ENCODE measurements around the gene FBLN2. TPM values are rescaled to one million over a fixed set of nuclear protein-coding genes. Genes with fewer than 3 reads are reported as not detected.
"Not testable (repeated sequence)": the region's sequence is repeated elsewhere in the genome, so short reads cannot be mapped to it uniquely, and the experiment has no call there.

Gene FBLN2
- total RNA-seq, 1 donor from 2014 or later = not detected

DNA sequence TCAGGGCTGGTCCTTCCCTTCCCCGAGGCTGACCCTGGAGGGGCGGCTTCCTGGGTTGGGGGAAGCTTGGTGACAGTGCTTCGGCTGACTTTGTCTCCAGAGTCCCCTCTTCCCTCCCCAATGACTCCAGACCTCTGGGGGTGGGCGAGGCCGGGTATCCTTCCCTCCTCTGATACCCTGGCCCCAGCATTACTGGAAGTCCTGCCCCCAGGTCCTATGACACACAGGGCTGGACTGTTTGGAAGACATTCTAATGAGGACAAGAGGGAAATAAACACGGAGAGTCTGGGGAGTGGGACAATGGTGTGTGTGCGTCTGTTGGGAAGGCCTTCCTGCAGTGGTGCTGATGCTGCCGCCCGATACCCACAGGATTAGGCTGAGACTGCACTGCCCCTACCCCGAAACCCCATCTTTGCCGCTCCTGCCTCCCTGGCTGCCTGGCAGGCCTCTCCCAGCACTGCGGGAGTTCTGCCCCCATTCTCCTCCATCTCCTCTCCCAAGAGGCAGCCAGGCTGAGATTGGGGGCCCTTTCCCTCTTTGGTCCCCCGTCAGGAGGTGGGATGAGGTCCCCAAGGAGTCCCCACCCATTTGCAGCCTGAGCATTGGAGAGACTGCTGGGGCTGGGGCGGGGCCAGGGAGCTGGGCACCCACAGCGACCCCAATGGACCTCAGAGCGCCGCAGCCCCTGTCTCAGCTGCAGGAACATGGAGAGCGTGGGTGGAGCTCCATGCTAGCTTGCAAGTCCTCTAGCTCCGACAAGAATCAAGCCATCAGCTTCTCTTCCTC, 29.7 kb upstream of the FBLN2 start:
- no peaks in the 10 kb centered on the region for H3K36me3 Mint-ChIP-seq (ENCODE audit: low read depth)
- H3K27ac Mint-ChIP-seq = no peak overlapping the region
- intact Hi-C loops (cut with micrococcal nuclease) = no loop called here
- H3K27me3 Mint-ChIP-seq = peaks cover 2% of the 10 kb centered on the region
- DNase-seq = no peak
- no peaks in the 10 kb centered on the region for H3K4me1 Mint-ChIP-seq
- H3K9me3 Mint-ChIP-seq = no peaks in the 10 kb centered on the region
- H3K4me3 Mint-ChIP-seq = no peak overlapping the region

DNA sequence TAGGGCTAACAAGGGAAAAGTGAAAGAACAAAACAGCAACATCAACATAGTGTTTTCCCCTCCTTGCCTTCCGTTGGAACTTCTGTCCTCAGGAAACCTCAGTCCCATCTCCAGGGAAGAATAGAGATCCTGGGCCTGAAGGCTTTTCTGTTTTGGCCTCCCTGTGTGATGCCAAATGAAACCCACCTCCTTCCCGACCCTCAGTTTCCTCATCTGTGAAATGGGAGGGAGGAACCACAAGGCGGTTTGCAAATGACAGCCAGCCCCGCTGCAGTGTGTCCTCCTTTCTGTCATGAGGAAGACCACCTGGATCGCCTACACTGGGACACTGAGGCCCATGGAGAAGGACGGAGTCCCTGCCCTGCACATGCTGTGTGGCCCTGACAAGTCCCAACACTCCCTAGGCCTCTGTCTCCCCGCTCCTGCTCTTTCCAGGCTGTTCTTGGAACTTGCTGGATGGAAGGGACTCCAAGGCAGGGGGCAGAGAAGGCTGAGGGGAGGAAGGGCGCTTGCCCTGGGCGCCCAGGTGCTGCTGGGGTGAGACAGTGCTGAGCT, 28.5 kb upstream of the FBLN2 start:
- Mint-ChIP-seq H3K27ac (no peak overlapping the region), H3K9me3 (no peaks in the 10 kb centered on the region)
- intact Hi-C loops (cut with micrococcal nuclease) = no loop called here

DNA sequence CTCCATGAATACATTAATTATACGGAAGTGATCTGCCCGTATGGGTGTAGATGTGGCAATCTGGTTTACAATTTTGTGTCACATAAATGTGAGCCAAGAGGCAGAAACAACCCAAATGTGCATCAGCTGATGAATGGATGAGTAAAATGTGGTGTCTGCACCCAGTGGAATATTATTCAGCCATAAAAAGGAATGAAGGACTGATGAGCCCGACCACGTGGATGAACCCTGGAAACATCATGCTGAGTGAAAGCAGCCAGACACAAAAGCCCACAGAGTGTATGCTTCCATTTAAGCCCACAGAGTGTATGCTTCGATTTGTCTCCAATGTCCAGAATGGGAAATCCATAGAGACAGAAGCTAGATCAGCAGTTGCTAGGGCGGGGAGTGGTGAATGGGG, 27.6 kb upstream of the FBLN2 start:
- Mint-ChIP-seq H3K9me3 (no peaks in the 10 kb centered on the region), H3K36me3 (ENCODE audit: low read depth) (no peaks in the 10 kb centered on the region), H3K27ac (no peak overlapping the region), H3K4me3 (no peak overlapping the region), H3K27me3 (peaks cover 2% of the 10 kb centered on the region), H3K4me1 (no peaks in the 10 kb centered on the region)
- intact Hi-C loops (cut with micrococcal nuclease) = no loop called here
- no peak for DNase-seq

More for the DNA sequence above, 28.5 kb upstream of the FBLN2 start:
- Mint-ChIP-seq H3K4me1 (no peaks in the 10 kb centered on the region), H3K4me3 (no peak overlapping the region), H3K27me3 (peaks cover 2% of the 10 kb centered on the region), H3K36me3 (ENCODE audit: low read depth) (no peaks in the 10 kb centered on the region)
- DNase-seq = no peak

DNA sequence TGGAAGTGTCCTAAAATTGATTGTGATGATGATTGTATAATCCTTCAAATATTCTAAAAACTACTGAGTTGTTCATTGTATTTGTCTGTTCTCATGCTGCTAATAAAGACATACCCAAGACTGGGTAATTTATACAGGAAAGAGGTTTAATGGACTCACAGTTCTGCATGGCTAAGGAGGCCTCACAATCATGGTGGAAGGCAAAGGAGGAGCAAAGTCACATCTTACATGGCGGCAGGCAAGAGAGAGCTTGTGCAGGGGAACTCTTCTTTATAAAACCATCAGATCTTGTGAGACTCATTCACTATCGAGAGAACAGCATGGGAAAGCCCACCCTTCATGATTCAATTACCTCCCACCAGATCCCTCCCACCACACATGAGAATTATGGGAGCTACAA, 27.2 kb upstream of the FBLN2 start:
- H3K4me1 Mint-ChIP-seq; H3K36me3 Mint-ChIP-seq (ENCODE audit: low read depth); H3K27ac Mint-ChIP-seq; H3K4me3 Mint-ChIP-seq; DNase-seq; H3K9me3 Mint-ChIP-seq; H3K27me3 Mint-ChIP-seq; intact Hi-C loops (cut with micrococcal nuclease): not testable (repeated sequence)

- intact Hi-C loops (cut with micrococcal nuclease) = no loop called here
- DNase-seq = no peak
- Mint-ChIP-seq H3K27me3 (peaks cover 2% of the 10 kb centered on the region), H3K27ac (no peak overlapping the region), H3K4me1 (no peaks in the 10 kb centered on the region), H3K36me3 (ENCODE audit: low read depth) (no peaks in the 10 kb centered on the region), H3K9me3 (no peaks in the 10 kb centered on the region), H3K4me3 (no peak overlapping the region)
These were observed 26.7 kb upstream of the FBLN2 start for GRCh38 chr3:13522236-13522635.

GRCh38 chr3:13524979-13525669, 23.8 kb upstream of the FBLN2 start:
- DNase-seq = no peak
- Mint-ChIP-seq H3K9me3 (no peaks in the 10 kb centered on the region), H3K4me1 (no peaks in the 10 kb centered on the region), H3K36me3 (ENCODE audit: low read depth) (no peaks in the 10 kb centered on the region), H3K4me3 (no peak overlapping the region), H3K27me3 (peaks cover 5% of the 10 kb centered on the region), H3K27ac (no peak overlapping the region)
- intact Hi-C loops (cut with micrococcal nuclease) = no loop called here

- Mint-ChIP-seq H3K27ac (no peak overlapping the region), H3K4me1 (no peaks in the 10 kb centered on the region), H3K4me3 (no peak overlapping the region), H3K27me3 (peaks cover 5% of the 10 kb centered on the region), H3K36me3 (ENCODE audit: low read depth) (no peaks in the 10 kb centered on the region), H3K9me3 (no peaks in the 10 kb centered on the region)
- no peak for DNase-seq
- intact Hi-C loops (cut with micrococcal nuclease) = no loop called here
These were observed 22.9 kb upstream of the FBLN2 start for GRCh38 chr3:13525827-13526625.

DNA sequence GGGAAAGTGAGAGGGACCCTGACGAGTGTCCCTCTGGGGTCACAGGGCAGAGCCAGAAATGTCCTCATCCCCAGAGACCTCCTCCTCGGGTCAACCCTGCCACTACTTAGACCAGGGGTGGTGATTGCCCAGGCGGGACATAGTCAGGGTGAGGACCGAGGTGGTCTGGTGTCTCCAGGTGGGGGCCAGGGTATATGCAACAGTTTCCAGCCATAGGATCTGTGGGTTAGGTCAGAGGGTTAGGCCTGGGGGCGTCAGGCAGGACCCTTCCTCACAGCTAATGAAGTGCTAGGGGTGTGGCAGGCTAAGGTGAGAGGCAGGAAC, 22.3 kb upstream of the FBLN2 start:
- Mint-ChIP-seq H3K27ac (no peak overlapping the region), H3K9me3 (no peaks in the 10 kb centered on the region), H3K36me3 (ENCODE audit: low read depth) (no peaks in the 10 kb centered on the region), H3K4me3 (no peak overlapping the region), H3K4me1 (no peaks in the 10 kb centered on the region), H3K27me3 (peaks cover 5% of the 10 kb centered on the region)
- no peak for DNase-seq
- intact Hi-C loops (cut with micrococcal nuclease) = no loop called here

- Mint-ChIP-seq H3K27me3 (peaks cover 4% of the 10 kb centered on the region), H3K27ac (no peak overlapping the region)
These were observed 20.6 kb upstream of the FBLN2 start for GRCh38 chr3:13528217-13528867.

GRCh38 chr3:13529196-13530112, 19.5 kb upstream of the FBLN2 start:
- H3K9me3 Mint-ChIP-seq = no peaks in the 10 kb centered on the region

More at GRCh38 chr3:13528217-13528867, 20.6 kb upstream of the FBLN2 start:
- H3K4me1 Mint-ChIP-seq = no peaks in the 10 kb centered on the region
- H3K9me3 Mint-ChIP-seq = no peaks in the 10 kb centered on the region
- DNase-seq = no peak
- no peak overlapping the region for H3K4me3 Mint-ChIP-seq
- no peaks in the 10 kb centered on the region for H3K36me3 Mint-ChIP-seq (ENCODE audit: low read depth)
- intact Hi-C loops (cut with micrococcal nuclease) = no loop called here

GRCh38 chr3:13530241-13531009, 18.5 kb upstream of the FBLN2 start:
- intact Hi-C loops (cut with micrococcal nuclease) = no loop called here

More at GRCh38 chr3:13529196-13530112, 19.5 kb upstream of the FBLN2 start:
- no peak for DNase-seq
- H3K27ac Mint-ChIP-seq = no peak overlapping the region
- H3K4me3 Mint-ChIP-seq = no peak overlapping the region
- intact Hi-C loops (cut with micrococcal nuclease) = no loop called here
- H3K27me3 Mint-ChIP-seq = peaks cover 4% of the 10 kb centered on the region
- no peaks in the 10 kb centered on the region for H3K36me3 Mint-ChIP-seq (ENCODE audit: low read depth)
- H3K4me1 Mint-ChIP-seq = no peaks in the 10 kb centered on the region

DNA sequence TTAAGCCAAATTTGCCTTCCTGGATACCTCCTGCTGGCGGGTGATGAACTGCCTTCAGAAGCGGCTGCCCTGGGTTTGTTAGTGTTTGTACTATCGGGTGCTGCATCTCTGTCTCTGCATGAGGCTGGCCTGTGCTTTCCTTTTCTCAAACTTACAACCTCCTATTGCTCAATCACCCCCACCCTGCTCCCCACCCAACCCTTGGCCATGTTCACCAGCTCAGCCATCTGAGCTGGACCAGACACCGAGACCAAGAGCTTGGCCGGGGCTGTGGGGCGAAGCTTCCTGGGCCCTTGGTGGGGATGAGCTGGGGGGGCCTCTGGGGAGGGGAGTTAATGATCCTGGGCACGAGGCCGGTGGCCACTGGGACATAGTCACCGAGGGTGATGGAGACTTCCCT, 16.8 kb upstream of the FBLN2 start:
- Mint-ChIP-seq H3K36me3 (ENCODE audit: low read depth) (no peaks in the 10 kb centered on the region), H3K27ac (no peak overlapping the region), H3K9me3 (peaks cover under 1% of the 10 kb centered on the region), H3K27me3 (peaks cover 4% of the 10 kb centered on the region), H3K4me1 (peaks cover 6% of the 10 kb centered on the region), H3K4me3 (no peak overlapping the region)
- no peak for DNase-seq
- intact Hi-C loops (cut with micrococcal nuclease) = no loop called here

More at GRCh38 chr3:13530241-13531009, 18.5 kb upstream of the FBLN2 start:
- Mint-ChIP-seq H3K4me1 (no peaks in the 10 kb centered on the region), H3K27ac (no peak overlapping the region), H3K4me3 (no peak overlapping the region), H3K36me3 (ENCODE audit: low read depth) (no peaks in the 10 kb centered on the region), H3K9me3 (no peaks in the 10 kb centered on the region), H3K27me3 (peaks cover 4% of the 10 kb centered on the region)
- DNase-seq = no peak
